ENCODE data around the gene TMEM184A.

The TMEM184A gene

GRCh38 chr7:1505731-1506550 lies 50.1 kb downstream of the TMEM184A start:
- DNase-seq: no peak

- peak in 57 of 58 donors; percentile 31 to 94 (median 85) for DNase-seq
These were observed 51.9 kb downstream of the TMEM184A start, which contains the start of gene INTS1 for GRCh38 chr7:1503816-1504775. Gene INTS1 (minus strand): TSS chr7:1504389. CDS start chr7:1503960, 429 bp downstream.

GRCh38 chr7:1503390-1503789 lies 52.6 kb downstream of the TMEM184A start:
- DNase-seq: no peak

GRCh38 chr7:1502845-1503244 lies 53.2 kb downstream of the TMEM184A start:
- no peak for DNase-seq

GRCh38 chr7:1501487-1502270 lies 54.3 kb downstream of the TMEM184A start:
- no peak for DNase-seq

GRCh38 chr7:1500064-1500807 lies 55.8 kb downstream of the TMEM184A start:
- DNase-seq: no peak

- DNase-seq: no peak
These were observed 56.5 kb downstream of the TMEM184A start for GRCh38 chr7:1499367-1500029.

- DNase-seq: no peak
These were observed 57.4 kb downstream of the TMEM184A start for GRCh38 chr7:1498370-1499305.

GRCh38 chr7:1497293-1497927 lies 58.6 kb downstream of the TMEM184A start:
- DNase-seq: no peak

- DNase-seq: no peak
These were observed 59.3 kb downstream of the TMEM184A start for GRCh38 chr7:1496531-1497292.

- no peak for DNase-seq
These were observed 60.3 kb downstream of the TMEM184A start for GRCh38 chr7:1495564-1496242.

- DNase-seq: no peak
These were observed 61.0 kb downstream of the TMEM184A start for GRCh38 chr7:1494866-1495563.

- peak in 21 of 58 donors; percentile 7 to 67 (median 25) for DNase-seq
These were observed 61.6 kb downstream of the TMEM184A start for GRCh38 chr7:1494447-1494846.

- DNase-seq: no peak
These were observed 62.4 kb downstream of the TMEM184A start for GRCh38 chr7:1493571-1493970.

- no peak for DNase-seq
These were observed 62.9 kb downstream of the TMEM184A start for GRCh38 chr7:1493129-1493528.

- no peak for DNase-seq
These were observed 63.4 kb downstream of the TMEM184A start for GRCh38 chr7:1492640-1493039.

All from anterior cingulate cortex (tissue), 58 donors.